ENCODE results near the gene NDFIP1. TPM values are rescaled to one million over a fixed set of nuclear protein-coding genes. Genes with fewer than 3 reads are reported as not detected.

NDFIP1 gene
- total RNA-seq, 1 donor = 115 TPM

GRCh38 chr5:142107036-142107735, 1.4 kb upstream of the NDFIP1 start:
- no peak overlapping the region for H2AFZ ChIP-seq (ENCODE audit: low read length)
- no peak overlapping the region for H3K27ac ChIP-seq (ENCODE audit: low read depth, low read length)
- H3K9me3 ChIP-seq (ENCODE audit: low read depth, low read length) = no peaks in the 10 kb centered on the region
- peaks cover 31% of the 10 kb centered on the region for H3K79me2 ChIP-seq (ENCODE audit: insufficient read depth, low read length)
- H3K27me3 ChIP-seq (ENCODE audit: insufficient read depth, low read length) = no peaks in the 10 kb centered on the region
- DNase-seq (ENCODE audit: insufficient read length, low spot score, missing footprints) = no peak
- H3K36me3 ChIP-seq (ENCODE audit: insufficient read depth, low read length) = no peaks in the 10 kb centered on the region
- peaks cover 23% of the 10 kb centered on the region for H4K20me1 ChIP-seq (ENCODE audit: insufficient read depth, low read length)
- no peak for TF ChIP-seq CTCF (IDR thresholded peaks at IDR 0.05; ENCODE audit: extremely low read depth, low read depth, low read length)
- no peak overlapping the region for H3K4me3 ChIP-seq (ENCODE audit: insufficient read depth, low read length)
- peaks cover 13% of the 10 kb centered on the region for H3K4me1 ChIP-seq (ENCODE audit: insufficient read depth, low read length)
- H3K4me2 ChIP-seq (ENCODE audit: insufficient read depth, low read length) = no peak overlapping the region

DNA sequence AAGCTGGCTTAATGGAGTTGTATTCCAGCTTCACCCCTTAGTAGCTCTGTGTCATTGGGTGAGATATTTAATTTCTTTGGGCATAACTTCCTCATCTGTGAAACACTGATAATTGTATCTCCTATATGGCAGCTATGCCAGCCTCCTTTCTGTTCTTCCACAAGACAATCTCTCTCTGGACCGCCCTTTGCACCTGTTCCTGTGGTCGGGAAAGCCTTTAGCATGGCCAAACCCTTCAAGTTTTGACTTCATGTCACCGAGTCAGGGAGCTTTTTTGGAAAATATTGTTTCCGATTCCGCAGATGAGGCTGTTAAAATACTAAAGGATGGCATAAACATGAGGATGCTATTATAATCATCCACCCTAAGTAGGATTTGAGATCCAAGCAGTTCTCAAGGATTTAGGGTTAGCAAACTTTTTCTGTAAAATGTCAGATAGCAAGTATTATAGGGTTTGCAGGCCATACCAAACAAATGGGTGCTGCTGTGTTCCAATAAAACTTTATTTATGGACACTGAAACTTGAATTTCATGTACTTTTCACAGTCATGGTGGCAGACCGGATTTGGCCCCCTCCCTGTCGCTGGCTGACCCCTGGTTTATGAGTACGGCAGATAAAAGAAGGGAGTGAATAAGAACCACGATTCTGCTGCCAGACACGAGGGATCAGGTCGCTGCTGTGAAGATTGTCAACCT, 695 bp upstream of the NDFIP1 start:
- peak overlapping the region; percentile 98 for H3K4me2 ChIP-seq (ENCODE audit: insufficient read depth, low read length)
- no peaks in the 10 kb centered on the region for H3K36me3 ChIP-seq (ENCODE audit: insufficient read depth, low read length)
- peak overlapping the region; percentile 88 for H3K27ac ChIP-seq (ENCODE audit: low read depth, low read length)
- H3K4me1 ChIP-seq (ENCODE audit: insufficient read depth, low read length) = peaks cover 13% of the 10 kb centered on the region
- no peaks in the 10 kb centered on the region for H3K9me3 ChIP-seq (ENCODE audit: low read depth, low read length)
- TF ChIP-seq CTCF (IDR thresholded peaks at IDR 0.05; ENCODE audit: extremely low read depth, low read depth, low read length) = no peak
- H3K79me2 ChIP-seq (ENCODE audit: insufficient read depth, low read length) = peaks cover 38% of the 10 kb centered on the region
- no peaks in the 10 kb centered on the region for H3K27me3 ChIP-seq (ENCODE audit: insufficient read depth, low read length)
- peak overlapping the region; percentile 90 for H3K4me3 ChIP-seq (ENCODE audit: insufficient read depth, low read length)
- peak; percentile 27 for DNase-seq (ENCODE audit: insufficient read length, low spot score, missing footprints)
- H4K20me1 ChIP-seq (ENCODE audit: insufficient read depth, low read length) = peaks cover 26% of the 10 kb centered on the region
- peak overlapping the region; percentile 100 for H2AFZ ChIP-seq (ENCODE audit: low read length)

DNA sequence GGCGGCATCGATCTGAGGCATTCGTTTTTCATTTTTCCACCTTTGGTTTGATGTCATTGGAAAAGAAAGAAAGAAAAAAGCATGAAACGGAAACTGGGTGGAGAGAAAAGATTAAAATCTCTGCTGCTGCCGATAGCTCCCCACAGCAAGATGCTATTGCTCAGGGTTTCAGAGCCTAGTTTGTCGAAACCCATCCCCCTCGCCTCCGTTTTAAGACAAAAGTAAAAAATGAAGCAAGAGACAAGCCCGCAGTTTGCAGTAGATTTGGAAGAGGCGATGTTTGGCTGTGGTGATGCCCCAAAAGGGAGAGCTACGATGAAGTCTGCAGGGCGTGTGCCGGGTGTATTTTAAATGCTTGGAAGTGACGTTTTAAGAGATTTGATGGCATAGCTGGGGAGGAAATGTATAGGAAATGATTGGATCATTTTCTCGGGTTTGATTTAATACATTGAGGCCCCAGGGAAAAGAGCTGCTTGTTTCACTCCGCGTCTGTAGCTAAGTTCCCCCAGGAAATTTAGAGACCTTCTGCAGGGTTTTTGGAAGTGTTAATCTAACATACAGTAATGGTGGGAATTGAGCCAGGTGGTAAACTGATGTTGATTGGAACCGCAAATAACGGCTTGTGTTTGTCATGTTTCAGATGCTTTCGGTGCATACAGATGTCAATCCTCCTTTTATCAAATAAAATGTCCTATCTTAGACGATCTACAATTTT, 909 bp downstream of the NDFIP1 start:
- H3K4me1 ChIP-seq (ENCODE audit: insufficient read depth, low read length) = peaks cover 13% of the 10 kb centered on the region
- DNase-seq (ENCODE audit: insufficient read length, low spot score, missing footprints) = peak; percentile 64
- H4K20me1 ChIP-seq (ENCODE audit: insufficient read depth, low read length) = peaks cover 36% of the 10 kb centered on the region
- peak overlapping the region; percentile 90 for H3K4me3 ChIP-seq (ENCODE audit: insufficient read depth, low read length)
- no peak for TF ChIP-seq CTCF (IDR thresholded peaks at IDR 0.05; ENCODE audit: extremely low read depth, low read depth, low read length)
- peak overlapping the region; percentile 88 for H3K27ac ChIP-seq (ENCODE audit: low read depth, low read length)
- H3K36me3 ChIP-seq (ENCODE audit: insufficient read depth, low read length) = no peaks in the 10 kb centered on the region
- H3K4me2 ChIP-seq (ENCODE audit: insufficient read depth, low read length) = peak overlapping the region; percentile 98
- no peaks in the 10 kb centered on the region for H3K9me3 ChIP-seq (ENCODE audit: low read depth, low read length)
- H3K79me2 ChIP-seq (ENCODE audit: insufficient read depth, low read length) = peaks cover 54% of the 10 kb centered on the region
- H2AFZ ChIP-seq (ENCODE audit: low read length) = peak overlapping the region; percentile 100
- no peaks in the 10 kb centered on the region for H3K27me3 ChIP-seq (ENCODE audit: insufficient read depth, low read length)
